Activated CD4-positive, alpha-beta T cell treated with anti-CD3 and anti-CD28 coated beads, Interleukin-2, amount 50 U/mL, for 48 hours (primary cell): ENCODE measurements around the gene UCN3.
"Not testable (repeated sequence)": the region's sequence is repeated elsewhere in the genome, so short reads cannot be mapped to it uniquely, and the experiment has no call there.

Experiments
- DNase-seq, 2 experiments: peaks; one replicate each; pipeline ENCODE4 v3.0.0-alpha.2; 2020

The UCN3 gene

DNA sequence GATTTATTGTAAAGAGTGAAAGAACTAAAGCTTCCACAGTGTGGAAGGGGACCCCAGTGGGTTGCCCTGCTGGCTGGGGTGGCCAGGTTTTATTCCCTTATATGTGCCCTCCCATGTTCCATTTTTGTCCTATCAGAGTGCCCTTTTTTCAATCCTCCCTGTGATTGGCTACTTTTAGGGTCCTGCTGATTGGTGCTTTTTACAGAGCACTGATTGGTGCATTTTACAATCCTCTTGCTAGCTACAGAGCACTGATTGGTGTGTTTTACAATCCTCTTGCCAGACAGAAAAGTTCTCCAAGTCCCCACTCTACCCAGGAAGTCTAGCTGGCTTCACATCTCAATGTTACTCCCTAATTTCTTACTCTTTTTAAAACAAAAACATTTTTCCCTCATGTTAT is 46.0 kb downstream of the UCN3 start:
- DNase-seq: not testable (repeated sequence)

GRCh38 chr10:5411941-5412276 is 47.1 kb downstream of the UCN3 start:
- DNase-seq: no peak

- peak; percentile 76 to 83 for DNase-seq
These were observed 47.6 kb downstream of the UCN3 start, which contains the start of gene NET1 for GRCh38 chr10:5412277-5412941. NET1 (plus strand) TSS chr10:5412557; CDS start chr10:5412693, 136 bp downstream.

DNA sequence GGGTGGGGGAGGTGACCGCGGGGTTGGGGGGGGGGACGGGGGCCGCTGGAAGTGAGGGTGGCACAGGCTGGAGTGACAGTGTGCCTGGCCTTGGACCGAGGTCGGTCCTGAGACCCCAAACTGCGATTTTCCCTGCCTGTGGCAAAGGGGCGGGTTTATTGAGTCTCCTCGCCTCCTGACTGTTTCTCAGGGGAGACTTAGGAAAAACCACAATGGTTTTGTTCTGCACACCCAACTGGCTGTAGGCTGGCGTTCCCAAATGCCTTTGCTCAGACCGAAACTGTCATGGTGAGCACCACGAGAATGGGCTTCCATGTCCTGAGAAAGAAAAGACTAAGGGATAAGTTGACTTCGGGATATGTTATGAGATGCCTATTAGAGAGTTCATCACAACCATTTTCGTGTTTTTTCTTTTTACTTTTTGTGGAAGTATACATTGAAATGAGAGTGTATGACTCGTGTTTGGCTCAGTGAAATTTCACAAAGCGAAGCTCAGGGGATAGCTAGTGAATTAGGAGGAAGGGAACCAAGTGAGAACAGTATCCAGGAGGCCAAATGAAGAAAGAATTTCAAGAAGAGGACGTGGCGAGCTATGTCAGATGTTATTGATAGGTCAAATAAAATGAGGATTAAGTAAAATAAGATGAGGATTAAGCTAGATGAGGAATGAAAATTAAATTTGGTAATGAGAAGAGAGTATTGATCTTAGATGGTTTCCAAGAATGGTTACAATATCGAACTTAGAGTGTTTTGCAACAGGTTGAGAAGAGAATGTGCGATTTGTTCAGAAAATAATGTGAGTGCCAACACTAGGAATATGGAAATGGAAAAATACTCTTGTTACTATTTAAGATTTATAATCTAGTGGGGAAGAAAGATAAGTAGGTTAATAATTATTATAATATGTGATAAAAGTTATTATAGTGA is 48.5 kb downstream of the UCN3 start:
- DNase-seq: peak; percentile 3 to 5

DNA sequence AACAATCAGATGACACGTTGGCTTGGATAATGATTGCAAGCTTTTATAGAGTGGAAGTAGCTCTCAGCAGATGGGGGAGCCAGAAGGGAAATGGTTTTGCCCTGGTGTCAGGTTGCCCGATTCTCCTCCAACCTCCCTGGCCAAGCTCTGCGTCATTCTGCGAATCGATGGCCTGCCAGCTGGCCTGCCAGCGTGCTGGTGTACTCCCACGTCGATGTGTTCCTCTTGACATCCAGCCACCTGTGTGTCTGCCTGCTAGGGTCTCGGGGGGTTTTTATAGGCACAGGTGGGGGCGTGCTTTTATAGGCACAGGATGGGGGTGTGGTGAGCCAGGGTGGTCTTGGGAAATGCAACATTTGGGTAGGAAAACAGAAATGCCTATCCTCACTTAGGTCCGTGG is 52.2 kb downstream of the UCN3 start:
- no peak for DNase-seq

DNA sequence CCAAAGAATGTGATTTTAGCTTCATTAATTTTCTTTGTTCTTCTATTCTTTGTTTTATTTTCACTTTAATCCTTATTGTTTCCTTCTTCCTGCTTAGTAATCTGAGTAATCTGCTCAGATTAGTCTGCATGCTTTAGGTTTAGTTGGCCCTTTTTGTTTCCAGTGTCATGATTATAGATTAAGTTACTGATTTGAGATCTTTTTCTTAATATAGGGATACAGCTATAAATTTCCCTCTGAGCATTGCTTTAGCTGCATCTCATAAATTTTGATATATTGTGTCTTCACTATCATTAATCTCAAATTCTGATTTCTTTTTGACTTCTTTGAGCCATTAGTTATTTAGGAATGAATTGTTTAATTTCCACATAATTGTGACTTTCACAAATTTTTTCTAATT is 53.8 kb downstream of the UCN3 start:
- no peak for DNase-seq

- no peak for DNase-seq
These were observed 54.8 kb downstream of the UCN3 start for GRCh38 chr10:5419466-5420094.

GRCh38 chr10:5423771-5424170 is 59.0 kb downstream of the UCN3 start:
- no peak for DNase-seq
